DOHH2 (cell line): ENCODE data around the gene LONP2.

Source experiments
- CTCF ChIP-seq: fragments of 200-600 bp; sonication (generic); IDR thresholded peaks from one replicate; pipeline ENCODE4 v1.5.1; 2014; ENCODE audit warnings: antibody characterized with exemption, mild to moderate bottlenecking, low read depth, low read length; ENCODE audit not compliant: poor library complexity, severe bottlenecking
- EZH2phosphoT487 ChIP-seq: fragments of 200-600 bp; sonication (generic); IDR thresholded peaks from 2 replicates; pipeline ENCODE4 v1.6.1; 2017; ENCODE audit warnings: borderline replicate concordance, mild to moderate bottlenecking, antibody characterized with exemption, low read length, moderate library complexity, mixed read lengths

- TF ChIP-seq CTCF (no peak), EZH2phosphoT487 (no peak)
Observed at GRCh38 chr16:48350736-48351135, 106.6 kb downstream of the LONP2 start.
